ENCODE measurements around the gene FDXACB1. TPM values are rescaled to one million over a fixed set of nuclear protein-coding genes. Genes with fewer than 3 reads are reported as not detected.

FDXACB1 gene
- total RNA-seq, 1 donor from 2014 or later: 2.5 TPM

- Mint-ChIP-seq H3K27ac (ENCODE audit: unreplicated experiment) (peak within 1 kb of the TSS; percentile 98), H3K36me3 (ENCODE audit: unreplicated experiment) (no peaks in the 10 kb centered on the region), H3K4me1 (ENCODE audit: unreplicated experiment) (peaks cover 36% of the 10 kb centered on the region), H3K9me3 (ENCODE audit: unreplicated experiment) (no peaks in the 10 kb centered on the region), H3K4me3 (ENCODE audit: unreplicated experiment) (peak within 1 kb of the TSS; percentile 44), H3K27me3 (ENCODE audit: unreplicated experiment) (peaks cover 7% of the 10 kb centered on the region)
- TF ChIP-seq CTCF (IDR thresholded peaks at IDR 0.05): no peak
- DNase-seq (ENCODE audit: extremely low spot score, unreplicated experiment): no peak
Observed at GRCh38 chr11:111912535-111912934, 33.6 kb upstream of the FDXACB1 start, which contains the start of gene HSPB2. Gene HSPB2, plus strand, starts transcription at chr11:111912734. Its CDS starts 96 bp downstream, at chr11:111912830.

GRCh38 chr11:111911563-111912401 is 32.8 kb upstream of the FDXACB1 start, which contains the start of gene CRYAB:
Gene CRYAB, minus strand, starts transcription at chr11:111911770. Its CDS starts 46 bp downstream, at chr11:111911724.
- Mint-ChIP-seq H3K27ac (ENCODE audit: unreplicated experiment) (peak within 1 kb of the TSS; percentile 87), H3K4me1 (ENCODE audit: unreplicated experiment) (peaks cover 36% of the 10 kb centered on the region), H3K4me3 (ENCODE audit: unreplicated experiment) (peak within 1 kb of the TSS; percentile 44), H3K9me3 (ENCODE audit: unreplicated experiment) (no peaks in the 10 kb centered on the region), H3K36me3 (ENCODE audit: unreplicated experiment) (no peaks in the 10 kb centered on the region), H3K27me3 (ENCODE audit: unreplicated experiment) (peaks cover 7% of the 10 kb centered on the region)
- no peak for TF ChIP-seq CTCF (IDR thresholded peaks at IDR 0.05)
- peak; percentile 88 for DNase-seq (ENCODE audit: extremely low spot score, unreplicated experiment)

GRCh38 chr11:111910676-111911562 is 32.0 kb upstream of the FDXACB1 start:
- DNase-seq (ENCODE audit: extremely low spot score, unreplicated experiment): no peak
- peak overlapping the region; percentile 87 for H3K27ac Mint-ChIP-seq (ENCODE audit: unreplicated experiment)
- no peaks in the 10 kb centered on the region for H3K9me3 Mint-ChIP-seq (ENCODE audit: unreplicated experiment)
- H3K27me3 Mint-ChIP-seq (ENCODE audit: unreplicated experiment): peaks cover under 1% of the 10 kb centered on the region
- H3K4me3 Mint-ChIP-seq (ENCODE audit: unreplicated experiment): peak overlapping the region; percentile 44
- peaks cover 36% of the 10 kb centered on the region for H3K4me1 Mint-ChIP-seq (ENCODE audit: unreplicated experiment)
- TF ChIP-seq CTCF (IDR thresholded peaks at IDR 0.05): no peak
- no peaks in the 10 kb centered on the region for H3K36me3 Mint-ChIP-seq (ENCODE audit: unreplicated experiment)

GRCh38 chr11:111909378-111909777 is 30.4 kb upstream of the FDXACB1 start:
- peaks cover 36% of the 10 kb centered on the region for H3K4me1 Mint-ChIP-seq (ENCODE audit: unreplicated experiment)
- no peak for TF ChIP-seq CTCF (IDR thresholded peaks at IDR 0.05)
- H3K27ac Mint-ChIP-seq (ENCODE audit: unreplicated experiment): no peak overlapping the region
- no peaks in the 10 kb centered on the region for H3K27me3 Mint-ChIP-seq (ENCODE audit: unreplicated experiment)
- no peak for DNase-seq (ENCODE audit: extremely low spot score, unreplicated experiment)
- no peak overlapping the region for H3K4me3 Mint-ChIP-seq (ENCODE audit: unreplicated experiment)
- H3K36me3 Mint-ChIP-seq (ENCODE audit: unreplicated experiment): no peaks in the 10 kb centered on the region
- no peaks in the 10 kb centered on the region for H3K9me3 Mint-ChIP-seq (ENCODE audit: unreplicated experiment)

Data from osteocyte (in vitro differentiated cells).